Chondrocyte (in vitro differentiated cells): ENCODE results near the gene NUP210. TPM values are rescaled to one million over a fixed set of nuclear protein-coding genes. Genes with fewer than 3 reads are reported as not detected.

Source experiments
- DNase-seq: peaks from one replicate; pipeline ENCODE4 v3.0.0; 2021; ENCODE audit warnings: mixed read lengths, low spot score
- H3K27ac Mint-ChIP-seq: one replicate; pipeline ENCODE4 v1.8.0; 2021; ENCODE audit warnings: mild to moderate bottlenecking, moderate library complexity, mixed read lengths; ENCODE audit not compliant: unreplicated experiment
- H3K27me3 Mint-ChIP-seq: 2 replicates; pipeline ENCODE4 v1.8.0; 2021; ENCODE audit warnings: low read depth, mixed read lengths
- H3K36me3 Mint-ChIP-seq: 2 replicates; pipeline ENCODE4 v1.8.0; 2021; ENCODE audit warnings: low read depth, mixed read lengths
- H3K4me1 Mint-ChIP-seq: 2 replicates; pipeline ENCODE4 v1.8.0; 2021; ENCODE audit warnings: low read depth, mild to moderate bottlenecking, mixed read lengths
- H3K4me3 Mint-ChIP-seq: one replicate; pipeline ENCODE4 v1.8.0; 2021; ENCODE audit warnings: mild to moderate bottlenecking, moderate library complexity, mixed read lengths; ENCODE audit not compliant: unreplicated experiment
- H3K9me3 Mint-ChIP-seq: 2 replicates; pipeline ENCODE4 v1.8.0; 2021; ENCODE audit warnings: low read depth, mixed read lengths
- CTCF ChIP-seq: fragments of 200-600 bp; sonication (generic); IDR thresholded peaks from 2 replicates; pipeline ENCODE4 v1.5.0; 2021; ENCODE audit warnings: antibody characterized with exemption, mild to moderate bottlenecking, moderate library complexity
- total RNA-seq: library from RNA; stranded (reverse); gene quantifications from 3 replicates; pipeline ENCODE4 v1.2.1, GENCODE V29; 2021

NUP210 gene
- total RNA-seq, 1 donor from 2014 or later: 0.72 TPM

GRCh38 chr3:13335059-13335458 lies 85.1 kb downstream of the NUP210 start:
- no peak overlapping the region for H3K4me3 Mint-ChIP-seq
- H3K36me3 Mint-ChIP-seq: no peaks in the 10 kb centered on the region
- H3K9me3 Mint-ChIP-seq: no peaks in the 10 kb centered on the region
- H3K4me1 Mint-ChIP-seq: peaks cover 6% of the 10 kb centered on the region
- no peak overlapping the region for H3K27ac Mint-ChIP-seq
- TF ChIP-seq CTCF: no peak
- no peak for DNase-seq
- H3K27me3 Mint-ChIP-seq: no peaks in the 10 kb centered on the region

GRCh38 chr3:13333236-13333897 lies 86.8 kb downstream of the NUP210 start:
- Mint-ChIP-seq H3K36me3 (no peaks in the 10 kb centered on the region), H3K27me3 (peaks cover 3% of the 10 kb centered on the region), H3K27ac (no peak overlapping the region), H3K4me1 (peaks cover 6% of the 10 kb centered on the region), H3K4me3 (no peak overlapping the region), H3K9me3 (no peaks in the 10 kb centered on the region)
- DNase-seq: no peak
- no peak for TF ChIP-seq CTCF

GRCh38 chr3:13332740-13333139 lies 87.4 kb downstream of the NUP210 start:
- Mint-ChIP-seq H3K27me3 (peaks cover 3% of the 10 kb centered on the region), H3K4me3 (no peak overlapping the region), H3K27ac (no peak overlapping the region), H3K9me3 (no peaks in the 10 kb centered on the region), H3K36me3 (no peaks in the 10 kb centered on the region), H3K4me1 (peaks cover 6% of the 10 kb centered on the region)
- no peak for DNase-seq
- TF ChIP-seq CTCF: no peak

- Mint-ChIP-seq H3K9me3 (no peaks in the 10 kb centered on the region), H3K36me3 (no peaks in the 10 kb centered on the region), H3K27ac (peak overlapping the region; percentile 27)
Measured at GRCh38 chr3:13332158-13332557, 88.0 kb downstream of the NUP210 start.

DNA sequence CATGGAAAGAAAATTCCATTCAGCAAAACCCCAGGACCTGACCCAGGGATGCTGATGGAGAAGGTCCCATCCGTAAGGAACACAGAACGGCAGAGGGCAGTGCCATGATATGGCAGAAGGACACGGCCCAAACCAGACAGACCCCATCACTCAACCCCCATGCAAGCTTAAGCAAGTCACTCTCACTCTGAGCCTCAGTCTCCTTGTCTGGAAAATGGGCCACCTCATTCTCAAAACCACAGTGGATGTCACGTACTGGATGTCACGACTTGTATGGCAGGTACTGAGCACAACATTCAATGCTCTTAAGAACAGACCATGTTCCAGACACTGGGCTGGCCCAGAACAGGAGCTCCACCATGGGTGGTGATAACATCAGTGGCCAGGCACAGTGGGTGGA lies 90.4 kb downstream of the NUP210 start:
- TF ChIP-seq CTCF: no peak
- no peaks in the 10 kb centered on the region for H3K9me3 Mint-ChIP-seq
- H3K27me3 Mint-ChIP-seq: peaks cover 4% of the 10 kb centered on the region
- H3K4me1 Mint-ChIP-seq: peaks cover 6% of the 10 kb centered on the region
- no peak overlapping the region for H3K27ac Mint-ChIP-seq
- no peak for DNase-seq
- H3K36me3 Mint-ChIP-seq: no peaks in the 10 kb centered on the region
- H3K4me3 Mint-ChIP-seq: no peak overlapping the region

More at GRCh38 chr3:13332158-13332557, 88.0 kb downstream of the NUP210 start:
- DNase-seq: no peak
- peaks cover 6% of the 10 kb centered on the region for H3K4me1 Mint-ChIP-seq
- H3K4me3 Mint-ChIP-seq: no peak overlapping the region
- no peak for TF ChIP-seq CTCF
- H3K27me3 Mint-ChIP-seq: peaks cover 3% of the 10 kb centered on the region
